AG09319 (cell line): ENCODE measurements around the gene CPNE8.

Experiments used
- DNase-seq: peaks from one replicate; pipeline ENCODE4 v3.0.0-alpha.2; 2010; ENCODE audit warnings: low read depth; ENCODE audit errors: extremely low read depth
- CTCF ChIP-seq: IDR thresholded peaks from 2 replicates; pipeline ENCODE4 v1.5.1; 2011; ENCODE audit warnings: low read depth, mild to moderate bottlenecking, inconsistent platforms, low read length, moderate library complexity

CPNE8 gene

GRCh38 chr12:38872156-38872555 lies 33.2 kb downstream of the CPNE8 start:
- no peak for TF ChIP-seq CTCF
- no peak for DNase-seq

- no peak for TF ChIP-seq CTCF
- no peak for DNase-seq
These were observed 36.4 kb downstream of the CPNE8 start for GRCh38 chr12:38869036-38869435.

- DNase-seq, result no peak
- TF ChIP-seq CTCF, result no peak
These were observed 54.9 kb downstream of the CPNE8 start for GRCh38 chr12:38850461-38850860.

- TF ChIP-seq CTCF, result no peak
- no peak for DNase-seq
These were observed 58.1 kb downstream of the CPNE8 start for GRCh38 chr12:38847247-38847646.

- TF ChIP-seq CTCF, result no peak
- DNase-seq, result no peak
These were observed 61.1 kb downstream of the CPNE8 start for GRCh38 chr12:38844267-38844666.

GRCh38 chr12:38838056-38838850 lies 67.1 kb downstream of the CPNE8 start:
- DNase-seq, result no peak
- no peak for TF ChIP-seq CTCF

- no peak for TF ChIP-seq CTCF
- DNase-seq, result no peak
These were observed 73.7 kb downstream of the CPNE8 start for GRCh38 chr12:38831715-38832114.
